Stomach (tissue), 9 donors: Measurements from ENCODE around the gene ATP5MK. TPM values are rescaled to one million over a fixed set of nuclear protein-coding genes. Genes with fewer than 3 reads are reported as not detected.
A peak's percentile ranks its signal among the peaks of the same experiment; 100 is the strongest.
"Not testable (repeated sequence)": the region's sequence is repeated elsewhere in the genome, so short reads cannot be mapped to it uniquely, and the experiment has no call there.

Source experiments
- DNase-seq, 2 donors: peaks; one replicate each; pipeline versions ENCODE4 v3.0.0 to v3.0.0-alpha.2; 2013 to 2019
- H3K27ac ChIP-seq, 5 donors: fragments of 200-600 bp in 4 of 5; sonication (generic) in 4 of 5; one replicate each; pipeline ENCODE4 v1.5.1; 2013 to 2019; ENCODE audit warnings: mild to moderate bottlenecking in 1 of 5, moderate library complexity in 1 of 5
- H3K27me3 ChIP-seq, 3 donors: fragments of 200-600 bp; sonication (generic); one replicate each; pipeline ENCODE4 v1.5.1; 2017 to 2019; ENCODE audit warnings: mixed run types in 1 of 3
- H3K36me3 ChIP-seq, 4 donors: fragments of 200-600 bp; sonication (generic); 1 replicate in 3 of 4; 2 replicates in 1 of 4; pipeline ENCODE4 v1.5.1; 2016 to 2019
- H3K4me1 ChIP-seq, 4 donors: fragments of 200-600 bp; sonication (generic); one replicate each; pipeline ENCODE4 v1.5.1; 2016 to 2019
- H3K4me3 ChIP-seq, 4 donors: fragments of 200-600 bp; sonication (generic) in 3 of 4; one replicate each; pipeline ENCODE4 v1.5.1; 2016 to 2019; ENCODE audit warnings: mild to moderate bottlenecking in 1 of 4
- H3K9me3 ChIP-seq, 4 donors: fragments of 200-600 bp; sonication (generic); one replicate each; pipeline ENCODE4 v1.5.1; 2016 to 2019
- CTCF ChIP-seq, 7 experiments: fragments of 450-650 bp in 4 of 7; fragments of 200-600 bp in 3 of 7; sonication (generic) in 3 of 7; IDR thresholded peaks; one replicate each; pipeline ENCODE4 v1.5.1; 2016 to 2019; ENCODE audit warnings: antibody characterized with exemption in 7 of 7, control low read depth in 2 of 7, mild to moderate bottlenecking in 1 of 7
- EP300 ChIP-seq: sonication (generic); formaldehyde crosslinking; IDR thresholded peaks from one replicate; pipeline ENCODE4 v1.6.1; 2017; ENCODE audit warnings: antibody characterized with exemption
- POLR2A ChIP-seq, 4 donors: fragments of 450-650 bp; IDR thresholded peaks; one replicate each; pipeline ENCODE4 v1.6.1; 2016; ENCODE audit warnings: antibody characterized with exemption in 4 of 4, control low read depth in 2 of 4, mild to moderate bottlenecking in 1 of 4, moderate library complexity in 1 of 4
- POLR2AphosphoS5 ChIP-seq, 3 donors: sonication (generic); formaldehyde crosslinking; IDR thresholded peaks; one replicate each; pipeline ENCODE4 v1.6.1; 2016; ENCODE audit warnings: antibody characterized with exemption in 3 of 3
- WGBS, 5 donors: extraction: QIAGEN DNeasy Blood & Tissue Kit in 3 of 5; methylation state at CpG; one replicate each; pipeline versions ENCODE4 v1.1.5 to v1.1.7; 2013 to 2018; 5-methylcytosine and 5-hydroxymethylcytosine counted together
- intact Hi-C: fragments of 100-400 bp; cut with DNase I; formaldehyde crosslinking; loops from one replicate; pipeline ENCODE4 v1.15.1; 2023; ENCODE audit warnings: low total_unique reads
- polyA plus RNA-seq, 3 donors: library from polyadenylated mRNA; stranded (reverse); fragments of 200-250 nt; gene quantifications; one replicate each; pipeline ENCODE4 v1.2.3, GENCODE V29; 2013
- total RNA-seq, 5 donors: library from RNA; depleted of rRNA; stranded (reverse); fragments of >200 nt; gene quantifications; one replicate each; pipeline versions ENCODE4 v1.1.0 to v1.2.3, GENCODE V29; 2014 to 2016
- donor health status: healthy with polysubstance abuse.
- donor health status: Bipolar disorder and iron deficiency.
- donor health status: healthy.

The ATP5MK gene
- total and polyA plus RNA-seq, 8 donors = 26.4 to 1,448 (median 374) TPM

GRCh38 chr10:103355906-103356599, 40.2 kb downstream of the ATP5MK start:
- TF ChIP-seq CTCF (IDR thresholded peaks at IDR 0.05) (no peak), EP300 (no peak), POLR2A (IDR thresholded peaks at IDR 0.05) (no peak), POLR2AphosphoS5 (IDR thresholded peaks at IDR 0.05) (no peak)
- no peaks in the 10 kb centered on the region for H3K9me3 ChIP-seq
- no peaks in the 10 kb centered on the region for H3K27me3 ChIP-seq
- WGBS, 5 donors = 70 to 86% (median 77%) methylated on average over 5 of the region's 5 CpGs
- no peaks in the 10 kb centered on the region for H3K36me3 ChIP-seq
- no peak for DNase-seq
- intact Hi-C loops = no loop called here
- H3K4me1 ChIP-seq = peaks cover 0 to 7% (median 2%) of the 10 kb centered on the region in 4 donors
- H3K4me3 ChIP-seq = no peak overlapping the region
- H3K27ac ChIP-seq = no peak overlapping the region

GRCh38 chr10:103354567-103354966, 41.7 kb downstream of the ATP5MK start:
- H3K27me3 ChIP-seq, H3K36me3 ChIP-seq, intact Hi-C loops, H3K9me3 ChIP-seq, H3K27ac ChIP-seq, DNase-seq, H3K4me3 ChIP-seq: not testable (repeated sequence)
- H3K4me1 ChIP-seq = peaks cover 0 to 15% (median 11%) of the 10 kb centered on the region in 4 donors
- WGBS, 5 donors = 89 to 96% (median 90%) methylated on average over 4 of the region's 4 CpGs

- DNase-seq = no peak
- Histone ChIP-seq H3K27me3 (no peaks in the 10 kb centered on the region), H3K4me3 (no peak overlapping the region), H3K36me3 (peaks cover 0 to 6% (median 5%) of the 10 kb centered on the region in 4 donors), H3K9me3 (no peaks in the 10 kb centered on the region), H3K4me1 (peaks cover 0 to 26% (median 15%) of the 10 kb centered on the region in 4 donors), H3K27ac (no peak overlapping the region)
- 29 to 54% (median 46%) methylated on average over 2 of the region's 2 CpGs for WGBS, 5 donors
- TF ChIP-seq CTCF (IDR thresholded peaks at IDR 0.05) = no peak
- no peak for TF ChIP-seq EP300
- no peak for TF ChIP-seq POLR2A (IDR thresholded peaks at IDR 0.05)
- TF ChIP-seq POLR2AphosphoS5 (IDR thresholded peaks at IDR 0.05) = no peak
- intact Hi-C loops = no loop called here
Observed at GRCh38 chr10:103353281-103353680, 43.0 kb downstream of the ATP5MK start.

- H3K4me1 ChIP-seq = peaks cover 0 to 26% (median 15%) of the 10 kb centered on the region in 4 donors
- intact Hi-C loops = no loop called here
- DNase-seq = peak; percentile 81 to 96
- H3K27me3 ChIP-seq = no peaks in the 10 kb centered on the region
- H3K9me3 ChIP-seq = no peaks in the 10 kb centered on the region
- peak within 1 kb of the TSS; percentile 72 to 80 (median 74) for H3K4me3 ChIP-seq
- 0 to 1% (median 1%) methylated on average over 53 to 82 of the region's 82 CpGs for WGBS, 5 donors
- H3K27ac ChIP-seq = peak within 1 kb of the TSS; percentile 73 to 89 (median 81)
- H3K36me3 ChIP-seq = peaks cover 16 to 32% (median 31%) of the 10 kb centered on the region in 4 donors
- TF ChIP-seq CTCF (IDR thresholded peaks at IDR 0.05) (no peak), EP300 (no peak), POLR2AphosphoS5 (IDR thresholded peaks at IDR 0.05) (peak in 1 of 3 donors; percentile 71), POLR2A (IDR thresholded peaks at IDR 0.05) (no peak)
Observed at GRCh38 chr10:103350517-103351260, 45.6 kb downstream of the ATP5MK start, which contains the start of gene PCGF6. TSS of gene PCGF6 (minus strand) at chr10:103351140. CDS start at chr10:103351066, 74 bp downstream.
